ENCODE results near the gene CADM1.

The CADM1 gene

DNA sequence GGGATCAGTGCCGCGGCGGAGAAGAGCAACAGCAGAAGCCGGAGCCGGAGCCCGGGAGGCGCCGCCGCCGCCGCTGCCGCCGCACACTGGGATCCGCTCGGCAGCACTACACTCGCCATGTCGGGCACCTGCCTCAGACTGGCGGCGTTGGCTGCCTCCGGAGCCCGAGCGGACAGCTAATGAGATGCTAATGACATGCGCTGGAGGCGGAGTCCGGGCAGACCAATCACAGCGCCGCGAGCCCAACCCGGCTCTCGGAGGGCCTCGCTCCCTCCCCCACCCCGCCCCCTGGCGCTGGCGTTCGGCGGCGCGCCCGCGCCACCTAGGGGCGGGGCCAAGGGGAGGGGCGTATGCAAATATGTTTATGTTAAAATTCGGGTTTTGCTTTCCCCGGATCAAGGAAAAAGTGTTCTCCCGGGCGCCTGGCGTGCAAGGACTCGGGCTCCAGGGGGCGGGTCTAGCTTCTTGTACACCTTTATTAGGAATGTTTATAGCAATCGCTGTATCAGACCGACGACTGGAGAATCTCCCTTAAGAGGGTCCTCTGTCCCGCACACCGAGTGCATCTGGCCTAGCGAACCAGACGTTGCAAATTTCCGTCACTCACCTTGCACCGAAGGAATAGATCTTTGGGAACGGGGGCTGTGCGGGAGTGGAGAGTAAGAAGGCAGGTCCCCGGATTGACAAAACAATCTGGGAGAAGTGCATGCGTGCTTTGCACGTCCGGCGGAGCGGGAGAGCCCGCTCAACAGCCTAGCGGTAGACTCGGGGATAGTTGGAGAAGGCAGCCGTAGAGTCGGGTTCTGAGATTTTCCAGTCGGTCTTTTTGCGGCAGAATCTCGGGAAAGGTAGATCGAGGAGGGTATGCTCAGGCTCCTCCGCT is at the start of gene CADM1:
CADM1 (minus strand) TSS at position 140 of the 883 bp plus-strand sequence.
- peak; percentile 51 for DNase-seq

GRCh38 chr11:115552773-115553438 is 48.7 kb upstream of the CADM1 start:
- no peak for DNase-seq

GRCh38 chr11:115552151-115552772 is 48.0 kb upstream of the CADM1 start:
- DNase-seq = no peak

DNA sequence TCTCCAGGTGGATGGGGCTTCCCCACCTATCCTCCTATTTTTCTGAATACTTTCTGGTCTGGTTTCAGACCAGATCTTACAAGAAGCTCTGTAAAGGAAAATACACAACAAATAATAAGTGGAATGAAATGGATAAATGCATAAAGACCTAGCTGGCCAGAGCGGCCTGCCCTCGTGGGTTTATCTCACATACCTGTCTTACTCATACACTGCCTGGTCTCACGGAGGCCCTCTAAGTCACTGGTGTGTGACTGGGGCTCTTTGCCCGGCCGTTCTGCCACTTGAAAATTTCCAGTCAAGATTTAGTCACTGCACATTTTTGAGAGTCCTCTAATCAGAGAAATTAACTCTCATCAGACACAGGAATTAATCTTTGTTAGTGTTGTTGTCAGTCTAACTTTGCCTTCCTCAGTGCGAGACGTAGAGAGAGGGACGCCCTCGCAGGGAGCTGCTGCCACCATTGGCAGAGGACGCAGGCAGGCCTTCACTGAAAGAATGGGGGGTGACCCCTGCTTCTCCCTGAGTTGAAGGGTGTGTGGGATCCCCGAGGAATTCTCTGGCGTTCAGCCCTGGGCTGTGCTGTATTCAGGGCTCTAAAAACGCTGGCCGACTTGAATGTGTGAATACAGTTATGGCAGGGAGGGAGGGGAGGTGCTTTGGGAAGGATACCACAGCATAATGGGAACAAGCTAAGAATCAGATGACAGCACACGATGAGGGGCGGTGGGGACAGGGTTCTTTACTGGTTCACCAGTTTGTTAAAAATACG is 46.3 kb upstream of the CADM1 start:
- DNase-seq = no peak

GRCh38 chr11:115548878-115549528 is 44.8 kb upstream of the CADM1 start:
- DNase-seq = no peak

DNA sequence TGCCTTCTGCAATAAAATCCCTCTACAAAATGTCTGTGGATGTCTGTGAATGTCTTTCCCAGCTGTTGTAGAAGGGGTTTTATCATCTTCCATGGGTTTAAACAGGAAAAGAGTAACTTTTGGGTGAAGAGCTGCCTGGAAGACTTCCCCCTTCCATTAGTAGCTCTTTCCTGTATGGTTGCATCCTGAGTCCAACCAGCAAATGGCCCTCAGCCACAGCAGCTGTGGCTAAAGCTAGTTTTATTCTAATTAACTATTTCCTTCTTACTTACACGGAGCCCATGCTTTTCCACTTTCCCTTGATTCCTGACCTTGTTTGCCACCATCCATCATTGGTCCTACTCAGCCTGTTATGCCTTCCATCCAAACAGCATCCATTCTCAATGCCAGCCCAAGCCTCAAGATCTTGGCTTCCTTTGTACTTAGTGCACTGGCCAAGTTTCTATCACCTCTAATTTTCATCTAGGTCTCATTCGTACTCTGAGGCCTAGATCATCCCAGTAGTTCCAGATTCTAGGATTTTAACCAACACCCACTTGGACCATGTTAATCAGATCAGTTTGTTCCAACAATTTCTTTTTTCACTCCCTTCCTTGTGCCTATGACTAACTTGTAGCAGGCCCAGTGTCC is 41.5 kb upstream of the CADM1 start:
- DNase-seq = no peak

DNA sequence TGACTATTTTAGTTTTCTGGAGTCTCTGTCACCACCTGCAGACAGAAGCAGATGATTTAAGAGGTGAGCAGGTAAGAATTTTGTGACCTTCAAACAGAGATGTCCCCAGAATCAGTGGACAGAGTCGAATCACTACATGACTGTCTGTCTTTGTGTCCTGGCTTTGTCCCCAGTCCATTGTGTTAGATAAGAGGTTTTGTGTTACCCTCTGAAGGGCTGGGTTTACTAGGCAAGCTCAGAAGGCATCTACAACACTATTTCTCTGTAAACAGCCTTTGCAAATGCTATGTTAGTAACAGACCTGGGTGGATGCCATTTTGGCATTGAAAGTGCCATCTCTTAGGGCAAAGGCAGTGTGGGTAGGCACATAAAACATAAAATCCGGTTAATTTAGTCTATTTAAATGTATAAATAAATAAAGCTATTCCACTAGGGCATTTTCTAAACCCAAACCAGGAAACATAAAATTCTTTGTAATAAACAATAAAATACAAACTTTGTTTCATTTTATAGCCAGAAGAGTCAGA is 40.3 kb upstream of the CADM1 start:
- no peak for DNase-seq

DNA sequence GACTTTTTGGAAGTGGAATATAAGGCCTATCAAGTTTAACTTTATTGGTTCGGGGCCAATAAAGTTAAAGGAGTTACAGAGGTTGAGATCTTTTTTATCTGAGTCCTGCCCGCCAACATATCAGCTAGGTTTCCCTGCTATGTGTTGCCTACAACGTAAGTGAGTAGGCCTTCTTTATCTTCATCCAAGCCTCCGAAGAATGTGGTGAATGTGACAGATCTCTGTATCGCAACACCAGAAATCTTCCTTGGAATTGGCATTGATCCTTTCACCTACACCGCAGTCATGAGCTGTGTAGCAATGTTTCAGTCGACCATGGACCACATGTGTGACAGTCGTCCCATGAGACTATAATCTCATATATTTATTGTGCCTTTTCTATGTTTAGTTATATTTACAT is 37.3 kb upstream of the CADM1 start:
- no peak for DNase-seq

DNA sequence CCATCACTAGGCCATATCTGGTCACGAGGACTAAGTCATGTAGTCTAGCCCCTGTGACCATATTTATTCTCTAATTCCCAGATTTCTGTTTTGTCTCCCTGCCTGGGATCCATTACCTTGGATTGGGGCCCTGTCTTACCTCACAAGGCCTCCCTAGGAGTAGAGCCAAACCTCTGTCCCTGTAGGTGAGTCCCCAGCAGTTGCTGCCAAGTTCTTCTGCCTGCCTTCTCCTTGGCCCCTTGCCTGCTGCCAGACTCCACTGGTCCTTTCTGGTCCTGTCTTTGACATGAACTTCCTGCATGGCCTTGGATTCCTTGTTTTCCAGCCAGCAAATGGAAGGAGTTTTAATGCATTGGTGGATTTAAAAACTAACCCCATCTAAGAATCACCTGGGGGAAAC is 35.6 kb upstream of the CADM1 start:
- no peak for DNase-seq

DNA sequence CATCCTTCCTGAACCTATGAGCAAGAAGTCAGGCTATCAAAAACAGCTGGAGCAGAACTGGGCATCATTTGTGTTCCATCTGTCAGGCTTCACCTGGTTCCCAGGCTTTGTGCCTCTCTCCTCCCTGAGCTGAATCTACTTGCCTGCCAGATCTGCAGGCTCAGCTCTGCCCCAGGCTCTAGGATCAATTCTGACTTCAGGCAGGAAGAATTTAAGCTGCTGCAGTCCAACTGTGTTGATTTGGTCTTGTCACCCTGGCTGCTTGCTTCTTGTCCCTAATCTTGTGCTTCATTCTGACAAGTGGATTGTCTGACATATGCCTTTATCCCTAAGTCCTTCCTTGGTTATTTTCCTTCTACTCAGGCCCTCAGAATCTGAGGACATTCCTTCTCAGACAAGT is 31.6 kb upstream of the CADM1 start:
- no peak for DNase-seq

GRCh38 chr11:115530752-115531151 is 26.5 kb upstream of the CADM1 start:
- no peak for DNase-seq

GRCh38 chr11:115528225-115528624 is 24.0 kb upstream of the CADM1 start:
- DNase-seq = no peak

DNA sequence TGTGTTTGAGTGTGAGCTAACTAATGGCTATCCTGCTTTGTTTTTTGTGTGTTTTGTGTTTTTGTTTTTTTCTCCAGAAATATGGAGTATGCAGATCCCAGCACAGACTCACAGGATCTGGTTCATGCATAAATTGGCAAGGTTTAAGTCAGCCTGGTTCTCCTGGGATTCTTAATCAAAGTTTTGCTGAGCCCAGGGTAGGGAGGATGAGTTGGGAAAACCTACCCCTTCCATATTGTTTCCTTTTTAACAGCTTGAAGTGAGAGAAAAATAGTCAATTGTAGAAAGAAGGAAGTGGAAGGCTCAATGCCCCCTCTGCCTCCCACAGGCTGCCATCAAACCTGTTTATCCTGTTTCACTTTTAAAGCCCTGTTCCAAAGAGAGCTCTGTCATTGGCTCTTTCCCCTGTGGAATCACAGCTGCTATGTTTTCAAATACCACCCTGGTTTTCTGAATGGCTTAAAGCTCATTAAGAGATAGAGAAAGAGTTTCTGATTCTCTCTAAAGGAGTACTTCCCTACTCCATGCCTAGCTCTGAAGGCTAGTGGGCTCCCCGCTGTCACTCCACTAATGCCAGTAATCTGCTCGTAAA is 23.4 kb upstream of the CADM1 start:
- DNase-seq = no peak

GRCh38 chr11:115525531-115526006 is 21.4 kb upstream of the CADM1 start:
- DNase-seq = no peak

DNA sequence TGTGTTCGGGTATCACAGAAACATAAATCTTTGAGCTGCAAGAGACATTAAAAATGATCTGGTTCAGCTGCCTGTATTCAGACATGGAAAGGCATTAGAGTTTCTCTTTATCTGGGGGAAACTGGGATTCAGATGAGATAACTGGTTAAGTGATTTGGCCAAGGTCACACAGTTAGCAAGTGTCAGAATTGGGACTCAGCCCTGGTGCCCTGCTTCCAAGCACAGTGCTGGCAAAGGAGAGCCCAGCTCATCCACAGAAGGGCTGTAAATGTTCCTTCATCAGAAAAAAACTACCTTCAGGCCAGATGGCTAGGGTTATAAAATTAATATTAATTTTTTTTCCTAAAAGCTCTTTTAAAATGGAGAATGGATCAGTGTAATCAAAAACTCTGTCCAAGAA is 20.4 kb upstream of the CADM1 start:
- DNase-seq = no peak

DNA sequence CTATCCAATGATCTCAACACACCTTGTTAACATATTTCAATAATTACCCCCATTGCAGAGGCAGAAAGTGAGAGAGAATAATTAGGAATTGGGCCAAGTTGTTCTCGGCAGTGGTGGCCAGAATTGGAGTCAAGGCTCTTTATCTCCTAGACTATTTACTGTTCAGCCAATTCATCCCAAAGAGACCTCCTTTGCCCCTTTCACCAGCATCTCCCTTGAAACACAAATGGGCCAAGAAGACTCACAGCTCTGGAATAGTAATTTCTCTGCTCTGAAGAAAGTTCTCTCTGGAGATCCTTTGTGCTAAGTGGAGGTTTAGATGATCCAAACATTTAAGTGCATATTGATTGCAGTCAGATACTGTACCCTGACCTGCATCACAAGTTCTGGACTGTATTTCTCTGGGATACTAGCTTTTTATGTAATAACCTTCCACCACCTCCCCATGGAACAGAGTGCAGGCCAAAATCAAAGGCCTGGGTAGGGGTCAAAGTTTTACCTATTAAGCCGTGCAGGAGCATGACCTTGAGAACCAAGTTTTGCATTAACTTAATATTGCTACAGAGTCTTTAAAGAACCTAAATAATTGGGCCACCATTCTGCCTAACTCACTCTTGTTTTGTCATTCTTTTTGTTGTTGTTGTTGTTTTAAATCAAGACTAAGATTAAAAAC is 19.6 kb upstream of the CADM1 start:
- DNase-seq = no peak

DNA sequence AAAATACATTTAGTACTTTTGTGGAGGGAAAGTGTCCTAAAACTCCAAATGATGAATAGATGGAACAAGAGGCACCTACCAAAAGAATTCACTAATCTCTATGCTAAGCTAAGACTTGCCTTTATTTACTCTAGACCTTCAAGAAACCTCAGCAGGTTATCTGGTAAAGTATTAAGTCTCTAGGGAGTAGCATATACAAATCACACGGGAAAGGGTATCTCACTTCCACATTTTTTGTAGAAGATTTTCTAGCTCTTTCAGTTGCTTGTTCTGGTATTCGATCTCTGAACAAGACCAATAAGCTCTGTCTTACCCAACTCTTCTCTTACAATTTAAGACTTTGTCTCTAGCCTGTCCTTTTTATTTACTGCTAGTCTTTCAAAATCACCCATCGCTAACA is 18.1 kb upstream of the CADM1 start:
- DNase-seq = no peak

DNA sequence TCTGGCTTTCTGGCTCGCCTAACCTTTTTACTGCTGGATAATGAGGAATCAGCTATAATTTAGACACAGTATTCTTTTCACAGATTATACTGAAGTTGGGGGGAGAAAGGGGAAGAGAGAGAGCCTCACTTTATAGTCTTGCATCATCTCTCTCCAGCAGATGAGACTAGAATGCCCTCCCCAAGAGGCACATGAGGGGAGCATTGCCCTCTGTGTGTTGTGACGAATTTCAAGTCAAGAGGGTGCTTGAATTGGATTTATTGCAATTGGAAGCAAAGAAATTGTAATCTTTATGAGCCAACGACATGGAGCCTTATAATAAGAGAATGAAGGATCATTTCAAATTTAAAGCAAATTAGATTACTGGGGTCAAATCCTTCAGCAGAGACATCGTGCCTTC is 17.6 kb upstream of the CADM1 start:
- DNase-seq = no peak

DNA sequence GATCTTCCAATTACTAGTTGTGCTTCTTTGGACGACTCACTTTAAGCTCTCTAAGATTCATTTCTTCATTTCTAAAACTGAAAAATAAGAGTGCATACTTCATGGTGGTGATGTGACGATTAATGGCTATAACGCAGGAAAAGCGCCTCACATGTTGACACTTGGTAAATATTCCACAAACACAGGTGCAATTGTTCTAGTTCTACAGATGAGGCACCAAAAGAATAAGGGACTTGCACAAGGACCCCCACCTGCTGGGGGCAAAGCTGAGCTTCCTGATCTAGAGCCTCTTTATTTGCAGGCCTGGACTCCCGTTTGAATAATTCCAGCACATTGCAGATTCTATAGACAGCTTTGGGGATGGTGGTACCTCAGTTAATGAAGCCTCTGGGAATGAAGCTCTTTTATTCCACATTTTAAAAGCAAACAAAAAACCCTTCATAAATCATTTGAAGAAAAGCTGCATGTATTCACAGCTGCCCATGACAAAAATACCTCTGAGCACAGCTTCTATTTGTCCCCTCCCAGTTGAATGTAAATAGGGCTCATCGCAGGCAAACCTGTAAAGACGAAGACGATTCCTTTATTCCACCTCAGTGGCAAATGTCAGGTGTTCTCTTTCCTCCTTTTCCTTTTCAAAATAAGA is 14.9 kb upstream of the CADM1 start:
- DNase-seq = no peak

Measured in cortex of kidney (tissue), 1 donor.